SK-N-MC (cell line): ENCODE data around the gene PTGS1.

Experiments
- EZH2 ChIP-seq: fragments of 200-600 bp; sonication (generic); IDR thresholded peaks from one replicate; pipeline ENCODE4 v1.6.1; 2017; ENCODE audit warnings: antibody characterized with exemption
- FOXP2 ChIP-seq: optimal IDR thresholded peaks from 2 replicates; pipeline ENCODE3; 2011; ENCODE audit warnings: mild to moderate bottlenecking, moderate library complexity; ENCODE audit not compliant: insufficient read depth; ENCODE audit errors: extremely low read length, control extremely low read depth
- POLR2AphosphoS5 ChIP-seq: IDR thresholded peaks from 2 replicates; pipeline ENCODE4 v1.6.1; 2012; ENCODE audit warnings: mild to moderate bottlenecking, low read depth, low read length, borderline replicate concordance

DNA sequence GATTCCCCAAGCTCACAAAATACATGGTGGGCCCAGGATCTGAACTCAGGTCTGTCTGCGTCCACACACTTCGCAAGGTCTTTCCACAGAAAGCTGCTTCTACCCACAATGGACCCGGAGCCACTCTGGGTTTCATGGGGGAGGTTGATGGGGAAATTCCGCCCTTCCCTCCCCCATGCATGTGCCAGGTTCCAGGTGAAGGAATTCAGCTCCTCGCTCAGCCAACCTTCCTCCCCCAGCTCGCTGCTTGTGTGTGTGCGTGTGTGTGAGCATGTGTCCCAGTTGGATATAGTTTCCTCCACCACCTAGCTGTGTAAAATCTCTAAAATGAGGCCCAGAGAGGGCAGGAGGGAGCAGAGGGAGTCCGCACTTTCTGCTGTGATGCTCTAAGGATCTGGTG is 1.0 kb downstream of the PTGS1 start:
- TF ChIP-seq EZH2 = no peak
- no peak for TF ChIP-seq POLR2AphosphoS5
- TF ChIP-seq FOXP2 = no peak
